Measurements from ENCODE around the gene STX19. TPM values are rescaled to one million over a fixed set of nuclear protein-coding genes. Genes with fewer than 3 reads are reported as not detected.

The STX19 gene
- total and polyA plus RNA-seq, 2 donors (not counting 1 experiment from before 2014, with no cell fraction given): not detected

DNA sequence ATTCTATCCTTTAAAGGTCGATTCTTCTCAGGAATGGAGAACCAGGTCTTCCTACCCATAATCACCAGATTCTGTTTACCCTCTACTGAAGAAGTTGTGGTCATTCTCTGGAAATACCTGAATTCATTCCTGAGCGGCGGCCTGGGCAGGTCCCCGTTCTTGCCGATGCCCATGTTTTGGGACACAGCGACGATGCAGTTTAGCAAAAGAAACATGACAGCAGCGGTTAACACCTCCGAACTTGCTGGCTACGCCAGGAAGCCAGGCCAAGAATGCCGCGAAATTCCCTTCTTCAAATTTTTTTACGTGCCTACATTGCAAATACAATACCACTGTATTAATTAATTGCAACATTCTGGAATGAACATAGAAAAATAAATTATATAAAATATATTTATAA, 32.9 kb upstream of the STX19 start:
- no peak for TF ChIP-seq EZH2 (IDR thresholded peaks at IDR 0.05; ENCODE audit: borderline replicate concordance, insufficient read depth, low read depth, low read length, poor library complexity, severe bottlenecking)
- TF ChIP-seq, protein P1, sequence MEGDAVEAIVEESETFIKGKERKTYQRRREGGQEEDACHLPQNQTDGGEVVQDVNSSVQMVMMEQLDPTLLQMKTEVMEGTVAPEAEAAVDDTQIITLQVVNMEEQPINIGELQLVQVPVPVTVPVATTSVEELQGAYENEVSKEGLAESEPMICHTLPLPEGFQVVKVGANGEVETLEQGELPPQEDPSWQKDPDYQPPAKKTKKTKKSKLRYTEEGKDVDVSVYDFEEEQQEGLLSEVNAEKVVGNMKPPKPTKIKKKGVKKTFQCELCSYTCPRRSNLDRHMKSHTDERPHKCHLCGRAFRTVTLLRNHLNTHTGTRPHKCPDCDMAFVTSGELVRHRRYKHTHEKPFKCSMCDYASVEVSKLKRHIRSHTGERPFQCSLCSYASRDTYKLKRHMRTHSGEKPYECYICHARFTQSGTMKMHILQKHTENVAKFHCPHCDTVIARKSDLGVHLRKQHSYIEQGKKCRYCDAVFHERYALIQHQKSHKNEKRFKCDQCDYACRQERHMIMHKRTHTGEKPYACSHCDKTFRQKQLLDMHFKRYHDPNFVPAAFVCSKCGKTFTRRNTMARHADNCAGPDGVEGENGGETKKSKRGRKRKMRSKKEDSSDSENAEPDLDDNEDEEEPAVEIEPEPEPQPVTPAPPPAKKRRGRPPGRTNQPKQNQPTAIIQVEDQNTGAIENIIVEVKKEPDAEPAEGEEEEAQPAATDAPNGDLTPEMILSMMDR (IDR thresholded peaks at IDR 0.05): no peak
- CTCF ChIA-PET: interaction anchor here (2.8 kb wide), 1 partner anchor 58 kb away, joined by 11 read pairs; no protein-coding TSS in a partner anchor
- Histone ChIP-seq H3K27me3 (replicated peaks in 1 of 4; ENCODE audit: control extremely low read depth in 1 of 4, control insufficient read depth in 3 of 4, insufficient read depth in 4 of 4, low read length in 3 of 4) (no peaks in the 10 kb centered on the region), H3K27ac (ENCODE audit: low read length in 2 of 2) (no peak overlapping the region), H3K4me1 (ENCODE audit: control insufficient read depth in 2 of 2, insufficient read depth in 2 of 2, low read length in 2 of 2) (peaks cover 18 to 25% of the 10 kb centered on the region in 2 donors), H3K36me3 (replicated peaks in 1 of 2; ENCODE audit: control extremely low read depth in 1 of 2, control insufficient read depth in 1 of 2, extremely low read depth in 1 of 2, insufficient read depth in 2 of 2, low read length in 1 of 2) (peaks cover 3 to 13% of the 10 kb centered on the region in 2 experiments), H3K79me2 (ENCODE audit: control insufficient read depth, insufficient read depth, low read length) (peaks cover 41% of the 10 kb centered on the region), H3K4me3 (ENCODE audit: control extremely low read depth in 1 of 5, extremely low read depth in 1 of 5, insufficient read depth in 1 of 5, low read depth in 2 of 5, low read length in 4 of 5) (no peak overlapping the region), H4K20me1 (ENCODE audit: control insufficient read depth, insufficient read depth, low read length, poor library complexity, severe bottlenecking) (no peaks in the 10 kb centered on the region), H3K9me3 (ENCODE audit: control extremely low read depth in 1 of 3, control insufficient read depth in 2 of 3, insufficient read depth in 1 of 3, low read length in 2 of 3) (no peaks in the 10 kb centered on the region), H3K4me2 (replicated peaks; ENCODE audit: low read depth, low read length, poor library complexity, severe bottlenecking) (no peak overlapping the region), H3K9ac (ENCODE audit: low read length) (no peak overlapping the region), H2AFZ (ENCODE audit: insufficient read depth, low read depth, low read length, poor library complexity, severe bottlenecking) (no peak overlapping the region)
- ATAC-seq (ENCODE audit: low read depth) (no peak), DNase-seq (no peak)
- H3K9me3 Mint-ChIP-seq (ENCODE audit: insufficient read depth): no peaks in the 10 kb centered on the region
- intact Hi-C loops (cut with micrococcal nuclease): no loop called here
- H3K27ac Mint-ChIP-seq: no peak overlapping the region
- no peaks in the 10 kb centered on the region for H3K27me3 Mint-ChIP-seq
- 98% methylated on average over 10 of the region's 13 CpGs for WGBS (ENCODE audit: insufficient coverage)
- no peak overlapping the region for H3K4me3 Mint-ChIP-seq
- peaks cover 39% of the 10 kb centered on the region for H3K4me1 Mint-ChIP-seq
- POLR2A ChIA-PET: no interaction called here

- intact Hi-C loops (cut with micrococcal nuclease): no loop called here
- DNase-seq: no peak
- H3K27ac ChIP-seq (ENCODE audit: low read length in 2 of 2): no peak overlapping the region
- H3K27me3 ChIP-seq (replicated peaks in 1 of 4; ENCODE audit: control extremely low read depth in 1 of 4, control insufficient read depth in 3 of 4, insufficient read depth in 4 of 4, low read length in 3 of 4): no peaks in the 10 kb centered on the region
- no peak overlapping the region for H2AFZ ChIP-seq (ENCODE audit: insufficient read depth, low read depth, low read length, poor library complexity, severe bottlenecking)
- CTCF ChIA-PET: interaction anchor here (0.7 kb wide), 2 partner anchors 39 to 77 kb away, joined by 3 to 4 read pairs; no protein-coding TSS in a partner anchor
- no peak overlapping the region for H3K9ac ChIP-seq (ENCODE audit: low read length)
- H3K4me2 ChIP-seq (replicated peaks; ENCODE audit: low read depth, low read length, poor library complexity, severe bottlenecking): no peak overlapping the region
- H3K36me3 ChIP-seq (replicated peaks in 1 of 2; ENCODE audit: control extremely low read depth in 1 of 2, control insufficient read depth in 1 of 2, extremely low read depth in 1 of 2, insufficient read depth in 2 of 2, low read length in 1 of 2): no peaks in the 10 kb centered on the region
- H4K20me1 ChIP-seq (ENCODE audit: control insufficient read depth, insufficient read depth, low read length, poor library complexity, severe bottlenecking): no peaks in the 10 kb centered on the region
- Mint-ChIP-seq H3K4me1 (no peaks in the 10 kb centered on the region), H3K4me3 (no peak overlapping the region), H3K9me3 (ENCODE audit: insufficient read depth) (no peaks in the 10 kb centered on the region), H3K27me3 (no peaks in the 10 kb centered on the region), H3K27ac (no peak overlapping the region)
- no peak overlapping the region for H3K4me3 ChIP-seq (ENCODE audit: control extremely low read depth in 1 of 5, extremely low read depth in 1 of 5, insufficient read depth in 1 of 5, low read depth in 2 of 5, low read length in 4 of 5)
- H3K79me2 ChIP-seq (ENCODE audit: control insufficient read depth, insufficient read depth, low read length): no peaks in the 10 kb centered on the region
- H3K9me3 ChIP-seq (ENCODE audit: control extremely low read depth in 1 of 3, control insufficient read depth in 2 of 3, insufficient read depth in 1 of 3, low read length in 2 of 3): no peaks in the 10 kb centered on the region
- H3K4me1 ChIP-seq (ENCODE audit: control insufficient read depth in 2 of 2, insufficient read depth in 2 of 2, low read length in 2 of 2): no peaks in the 10 kb centered on the region
- no peak for ATAC-seq (ENCODE audit: low read depth)
- POLR2A ChIA-PET: no interaction called here
- TF ChIP-seq EZH2 (IDR thresholded peaks at IDR 0.05; ENCODE audit: borderline replicate concordance, insufficient read depth, low read depth, low read length, poor library complexity, severe bottlenecking): no peak
- TF ChIP-seq, protein P1 (IDR thresholded peaks at IDR 0.05): no peak
These were observed 22.1 kb upstream of the STX19 start for GRCh38 chr3:94050546-94050945.
